ENCODE results near the gene PRKG1. TPM values are rescaled to one million over a fixed set of nuclear protein-coding genes. Genes with fewer than 3 reads are reported as not detected.
A peak's percentile ranks its signal among the peaks of the same experiment; 100 is the strongest.

PRKG1 gene
- polyA plus RNA-seq, 4 donors: 0.45 to 7.4 (median 1.3) TPM

GRCh38 chr10:51301644-51302043 is 227.4 kb downstream of the PRKG1 start:
- no peak overlapping the region for H3K4me3 ChIP-seq (ENCODE audit: low read depth in 1 of 3, low read length in 3 of 3)
- H3K27ac ChIP-seq (ENCODE audit: low read depth in 1 of 3, low read length in 2 of 3): peak overlapping the region in 1 of 3 donors; percentile 7
- H3K27me3 ChIP-seq (ENCODE audit: control insufficient read depth in 3 of 3, insufficient read depth in 3 of 3, low read length in 3 of 3): no peaks in the 10 kb centered on the region
- DNase-seq: no peak
- no peak for FAIRE-seq
- no peaks in the 10 kb centered on the region for H3K9me3 ChIP-seq (ENCODE audit: control insufficient read depth in 2 of 2, insufficient read depth in 1 of 2, low read depth in 1 of 2, low read length in 1 of 2)
- 65 to 79% (median 75%) methylated on average over 5 of the region's 5 CpGs for WGBS, 3 donors
- H3K36me3 ChIP-seq (ENCODE audit: control insufficient read depth in 3 of 3, insufficient read depth in 2 of 3, low read depth in 1 of 3, low read length in 3 of 3): no peaks in the 10 kb centered on the region
- H3K4me1 ChIP-seq (ENCODE audit: control insufficient read depth in 3 of 3, insufficient read depth in 2 of 3, low read depth in 1 of 3, low read length in 2 of 3): no peaks in the 10 kb centered on the region

DNA sequence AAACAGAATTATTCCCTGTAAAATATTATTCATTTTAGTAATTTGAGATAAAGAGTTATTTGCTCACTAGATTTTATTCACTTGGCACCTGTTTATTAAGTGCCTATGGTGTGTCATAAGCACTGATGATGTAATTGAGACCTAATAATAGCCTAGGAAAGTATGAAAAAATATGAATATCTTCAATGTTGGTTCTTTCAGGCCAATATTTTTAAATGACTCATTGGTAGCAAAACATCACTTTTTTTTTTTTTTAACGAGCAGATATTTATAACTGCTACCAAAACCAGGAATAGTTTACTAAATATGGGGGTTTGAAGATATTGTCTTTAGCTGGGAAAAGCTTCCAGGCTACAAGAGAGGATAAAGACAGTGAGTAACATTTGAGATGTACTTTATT is 228.0 kb downstream of the PRKG1 start:
- Histone ChIP-seq H3K27me3 (ENCODE audit: control insufficient read depth in 3 of 3, insufficient read depth in 3 of 3, low read length in 3 of 3) (no peaks in the 10 kb centered on the region), H3K4me3 (ENCODE audit: low read depth in 1 of 3, low read length in 3 of 3) (no peak overlapping the region), H3K4me1 (ENCODE audit: control insufficient read depth in 3 of 3, insufficient read depth in 2 of 3, low read depth in 1 of 3, low read length in 2 of 3) (no peaks in the 10 kb centered on the region), H3K36me3 (ENCODE audit: control insufficient read depth in 3 of 3, insufficient read depth in 2 of 3, low read depth in 1 of 3, low read length in 3 of 3) (no peaks in the 10 kb centered on the region), H3K9me3 (ENCODE audit: control insufficient read depth in 2 of 2, insufficient read depth in 1 of 2, low read depth in 1 of 2, low read length in 1 of 2) (no peaks in the 10 kb centered on the region), H3K27ac (ENCODE audit: low read depth in 1 of 3, low read length in 2 of 3) (no peak overlapping the region)
- FAIRE-seq (no peak), DNase-seq (no peak)
- WGBS, 3 donors: 48 to 83% (median 68%) methylated on average over 1 of the region's 1 CpG

- no peaks in the 10 kb centered on the region for H3K4me1 ChIP-seq (ENCODE audit: control insufficient read depth in 3 of 3, insufficient read depth in 2 of 3, low read depth in 1 of 3, low read length in 2 of 3)
- H3K9me3 ChIP-seq (ENCODE audit: control insufficient read depth in 2 of 2, insufficient read depth in 1 of 2, low read depth in 1 of 2, low read length in 1 of 2): no peaks in the 10 kb centered on the region
- H3K27ac ChIP-seq (ENCODE audit: low read depth in 1 of 3, low read length in 2 of 3): no peak overlapping the region
- H3K27me3 ChIP-seq (ENCODE audit: control insufficient read depth in 3 of 3, insufficient read depth in 3 of 3, low read length in 3 of 3): no peaks in the 10 kb centered on the region
- DNase-seq (no peak), FAIRE-seq (no peak)
- WGBS, 3 donors: 75 to 85% (median 81%) methylated on average over 1 of the region's 1 CpG
- no peak overlapping the region for H3K4me3 ChIP-seq (ENCODE audit: low read depth in 1 of 3, low read length in 3 of 3)
- no peaks in the 10 kb centered on the region for H3K36me3 ChIP-seq (ENCODE audit: control insufficient read depth in 3 of 3, insufficient read depth in 2 of 3, low read depth in 1 of 3, low read length in 3 of 3)
These were observed 233.8 kb downstream of the PRKG1 start for GRCh38 chr10:51308116-51308515.

- H3K36me3 ChIP-seq (ENCODE audit: control insufficient read depth in 3 of 3, insufficient read depth in 2 of 3, low read depth in 1 of 3, low read length in 3 of 3): no peaks in the 10 kb centered on the region
- H3K27ac ChIP-seq (ENCODE audit: low read depth in 1 of 3, low read length in 2 of 3): no peak overlapping the region
- no peaks in the 10 kb centered on the region for H3K9me3 ChIP-seq (ENCODE audit: control insufficient read depth in 2 of 2, insufficient read depth in 1 of 2, low read depth in 1 of 2, low read length in 1 of 2)
- H3K4me1 ChIP-seq (ENCODE audit: control insufficient read depth in 3 of 3, insufficient read depth in 2 of 3, low read depth in 1 of 3, low read length in 2 of 3): peaks cover 0 to 7% (median 0%) of the 10 kb centered on the region in 3 donors
- DNase-seq (no peak), FAIRE-seq (no peak)
- 81 to 94% (median 83%) methylated on average over 2 of the region's 2 CpGs for WGBS, 3 donors
- no peak overlapping the region for H3K4me3 ChIP-seq (ENCODE audit: low read depth in 1 of 3, low read length in 3 of 3)
- no peaks in the 10 kb centered on the region for H3K27me3 ChIP-seq (ENCODE audit: control insufficient read depth in 3 of 3, insufficient read depth in 3 of 3, low read length in 3 of 3)
These were observed 236.9 kb downstream of the PRKG1 start for GRCh38 chr10:51311228-51311627.

GRCh38 chr10:51312817-51313216 is 238.5 kb downstream of the PRKG1 start:
- no peak overlapping the region for H3K4me3 ChIP-seq (ENCODE audit: low read depth in 1 of 3, low read length in 3 of 3)
- H3K27me3 ChIP-seq (ENCODE audit: control insufficient read depth in 3 of 3, insufficient read depth in 3 of 3, low read length in 3 of 3): no peaks in the 10 kb centered on the region
- peaks cover 0 to 7% (median 0%) of the 10 kb centered on the region in 3 donors for H3K4me1 ChIP-seq (ENCODE audit: control insufficient read depth in 3 of 3, insufficient read depth in 2 of 3, low read depth in 1 of 3, low read length in 2 of 3)
- FAIRE-seq (no peak), DNase-seq (peak in 1 of 2 donors; percentile 18)
- peak overlapping the region in 1 of 3 donors; percentile 0 for H3K27ac ChIP-seq (ENCODE audit: low read depth in 1 of 3, low read length in 2 of 3)
- no peaks in the 10 kb centered on the region for H3K9me3 ChIP-seq (ENCODE audit: control insufficient read depth in 2 of 2, insufficient read depth in 1 of 2, low read depth in 1 of 2, low read length in 1 of 2)
- 10 to 59% (median 36%) methylated on average over 2 of the region's 2 CpGs for WGBS, 3 donors
- no peaks in the 10 kb centered on the region for H3K36me3 ChIP-seq (ENCODE audit: control insufficient read depth in 3 of 3, insufficient read depth in 2 of 3, low read depth in 1 of 3, low read length in 3 of 3)

- WGBS, 3 donors: 19 to 58% (median 24%) methylated on average over 2 of the region's 2 CpGs
- peak; percentile 60 to 79 for DNase-seq
- Histone ChIP-seq H3K9me3 (ENCODE audit: control insufficient read depth in 2 of 2, insufficient read depth in 1 of 2, low read depth in 1 of 2, low read length in 1 of 2) (no peaks in the 10 kb centered on the region), H3K36me3 (ENCODE audit: control insufficient read depth in 3 of 3, insufficient read depth in 2 of 3, low read depth in 1 of 3, low read length in 3 of 3) (no peaks in the 10 kb centered on the region), H3K27me3 (ENCODE audit: control insufficient read depth in 3 of 3, insufficient read depth in 3 of 3, low read length in 3 of 3) (no peaks in the 10 kb centered on the region), H3K4me1 (ENCODE audit: control insufficient read depth in 3 of 3, insufficient read depth in 2 of 3, low read depth in 1 of 3, low read length in 2 of 3) (peaks cover 0 to 7% (median 0%) of the 10 kb centered on the region in 3 donors), H3K27ac (ENCODE audit: low read depth in 1 of 3, low read length in 2 of 3) (peak overlapping the region in 1 of 3 donors; percentile 0), H3K4me3 (ENCODE audit: low read depth in 1 of 3, low read length in 3 of 3) (no peak overlapping the region)
- FAIRE-seq: no peak
These were observed 239.0 kb downstream of the PRKG1 start for GRCh38 chr10:51313251-51313650.

GRCh38 chr10:51313773-51314478 is 239.6 kb downstream of the PRKG1 start:
- no peaks in the 10 kb centered on the region for H3K9me3 ChIP-seq (ENCODE audit: control insufficient read depth in 2 of 2, insufficient read depth in 1 of 2, low read depth in 1 of 2, low read length in 1 of 2)
- H3K36me3 ChIP-seq (ENCODE audit: control insufficient read depth in 3 of 3, insufficient read depth in 2 of 3, low read depth in 1 of 3, low read length in 3 of 3): no peaks in the 10 kb centered on the region
- DNase-seq (no peak), FAIRE-seq (no peak)
- H3K27me3 ChIP-seq (ENCODE audit: control insufficient read depth in 3 of 3, insufficient read depth in 3 of 3, low read length in 3 of 3): no peaks in the 10 kb centered on the region
- WGBS, 3 donors: 63 to 83% (median 64%) methylated on average over 3 of the region's 3 CpGs
- H3K4me1 ChIP-seq (ENCODE audit: control insufficient read depth in 3 of 3, insufficient read depth in 2 of 3, low read depth in 1 of 3, low read length in 2 of 3): peaks cover 0 to 7% (median 0%) of the 10 kb centered on the region in 3 donors
- no peak overlapping the region for H3K4me3 ChIP-seq (ENCODE audit: low read depth in 1 of 3, low read length in 3 of 3)
- H3K27ac ChIP-seq (ENCODE audit: low read depth in 1 of 3, low read length in 2 of 3): no peak overlapping the region

DNA sequence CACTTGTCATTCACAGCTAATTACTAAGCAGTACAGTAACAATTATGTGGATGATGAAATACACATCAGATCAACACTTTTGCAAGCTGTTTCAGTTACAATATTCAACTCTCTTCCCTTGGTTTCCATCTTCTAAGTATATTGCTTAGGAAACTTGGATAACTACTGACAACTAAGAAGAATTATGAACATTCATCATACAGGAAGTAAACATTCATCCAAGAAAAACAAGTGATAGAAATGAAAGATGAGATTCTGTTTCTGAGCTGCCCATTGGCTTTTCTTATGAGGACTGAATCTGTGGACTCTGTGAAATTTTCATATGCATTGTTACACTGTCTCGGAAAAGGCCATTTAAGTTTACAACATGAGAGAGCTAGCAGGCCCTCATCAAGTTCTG is 240.2 kb downstream of the PRKG1 start:
- 81 to 83% (median 83%) methylated on average over 1 of the region's 1 CpG for WGBS, 3 donors
- no peak for DNase-seq
- Histone ChIP-seq H3K4me1 (ENCODE audit: control insufficient read depth in 3 of 3, insufficient read depth in 2 of 3, low read depth in 1 of 3, low read length in 2 of 3) (peaks cover 0 to 7% (median 0%) of the 10 kb centered on the region in 3 donors), H3K4me3 (ENCODE audit: low read depth in 1 of 3, low read length in 3 of 3) (no peak overlapping the region), H3K9me3 (ENCODE audit: control insufficient read depth in 2 of 2, insufficient read depth in 1 of 2, low read depth in 1 of 2, low read length in 1 of 2) (no peaks in the 10 kb centered on the region), H3K27me3 (ENCODE audit: control insufficient read depth in 3 of 3, insufficient read depth in 3 of 3, low read length in 3 of 3) (no peaks in the 10 kb centered on the region), H3K27ac (ENCODE audit: low read depth in 1 of 3, low read length in 2 of 3) (no peak overlapping the region), H3K36me3 (ENCODE audit: control insufficient read depth in 3 of 3, insufficient read depth in 2 of 3, low read depth in 1 of 3, low read length in 3 of 3) (no peaks in the 10 kb centered on the region)
- FAIRE-seq: no peak
